K562 (cell line): ENCODE data around the gene KLHL15. TPM values are rescaled to one million over a fixed set of nuclear protein-coding genes. Genes with fewer than 3 reads are reported as not detected.
A peak's percentile ranks its signal among the peaks of the same experiment; 100 is the strongest.

Source experiments
- BMI1 ChIP-seq: fragments of 150-350 bp; IDR thresholded peaks from 2 replicates; pipeline ENCODE4 v1.6.1; 2014; ENCODE audit warnings: low read length
- BRD4 ChIP-seq: fragments of 200-600 bp; sonication (generic); IDR thresholded peaks from 2 replicates; pipeline ENCODE4 v1.6.1; 2017; ENCODE audit warnings: inconsistent platforms
- BRF1 ChIP-seq: IDR thresholded peaks from 3 replicates; pipeline ENCODE4 v1.6.1; 2011; ENCODE audit warnings: borderline replicate concordance, mild to moderate bottlenecking; ENCODE audit not compliant: insufficient read length; ENCODE audit errors: extremely low read depth
- CAMTA2 ChIP-seq: fragments of 250-450 bp; sonication (Bioruptor Pico); conservative IDR thresholded peaks from 2 replicates; pipeline ENCODE4 v1.5.1; 2022
- CHD4 ChIP-seq: fragments of 200-600 bp; sonication (generic); IDR thresholded peaks from 3 replicates; pipeline ENCODE4 v1.6.1; 2012; ENCODE audit warnings: low read depth, mild to moderate bottlenecking, mixed read lengths, low read length, inconsistent platforms; ENCODE audit not compliant: insufficient read depth, insufficient replicate concordance, poor library complexity, severe bottlenecking
- FOXK2 ChIP-seq, 2 experiments: fragments of 450-650 bp; IDR thresholded peaks in 1 of 2; conservative IDR thresholded peaks in 1 of 2; 2 replicates each; pipeline ENCODE4 v1.6.1; 2016; ENCODE audit warnings: low read depth in 2 of 2, mild to moderate bottlenecking in 1 of 2
- GTF2A2 ChIP-seq: IDR thresholded peaks from 2 replicates; pipeline ENCODE4 v1.6.1; 2016; ENCODE audit warnings: mild to moderate bottlenecking, missing genetic modification characterization, missing compliant biosample characterization
- HINFP ChIP-seq: fragments of 450-650 bp; conservative IDR thresholded peaks from 2 replicates; pipeline ENCODE4 v1.6.1; 2016; ENCODE audit warnings: missing genetic modification characterization, low read depth, mild to moderate bottlenecking, control low read depth, missing compliant biosample characterization
- KDM4B ChIP-seq, 2 experiments: fragments of 450-650 bp in 1 of 2; sonication (generic) in 1 of 2; IDR thresholded peaks; 2 replicates each; pipeline ENCODE4 v1.6.1; 2016 to 2017; ENCODE audit warnings: borderline replicate concordance in 2 of 2, antibody characterized with exemption in 1 of 2, low read depth in 1 of 2, mild to moderate bottlenecking in 1 of 2
- MAZ ChIP-seq, 2 experiments: fragments of 450-650 bp in 1 of 2; sonication (generic) in 1 of 2; formaldehyde crosslinking; IDR thresholded peaks in 1 of 2; conservative IDR thresholded peaks in 1 of 2; 2 replicates each; pipeline versions ENCODE4 v1.4.0 to v1.5.0; 2020; ENCODE audit warnings: mild to moderate bottlenecking in 1 of 2, missing genetic modification reagents in 1 of 2
- MTA1 ChIP-seq: fragments of 450-650 bp; IDR thresholded peaks from 2 replicates; pipeline ENCODE4 v1.6.1; 2017; ENCODE audit warnings: borderline replicate concordance
- NFRKB ChIP-seq: fragments of 450-650 bp; IDR thresholded peaks from 2 replicates; pipeline ENCODE4 v1.6.1; 2016; ENCODE audit warnings: low read depth
- POLR3A ChIP-seq: IDR thresholded peaks from 2 replicates; pipeline ENCODE4 v1.6.1; 2011; ENCODE audit warnings: borderline replicate concordance, mild to moderate bottlenecking, moderate library complexity; ENCODE audit not compliant: insufficient read length, insufficient read depth; ENCODE audit errors: extremely low read depth
- SIN3A ChIP-seq, 2 experiments: fragments of 150-350 bp in 1 of 2; IDR thresholded peaks; 2 replicates each; pipeline ENCODE4 v1.6.1; 2011 to 2016; ENCODE audit warnings: borderline replicate concordance in 2 of 2, low read depth in 2 of 2, low read length in 2 of 2, mild to moderate bottlenecking in 2 of 2, moderate library complexity in 2 of 2; ENCODE audit not compliant: control insufficient read depth in 1 of 2
- SLC30A9 ChIP-seq: fragments of 250-450 bp; sonication (Bioruptor Pico); IDR thresholded peaks from 2 replicates; pipeline ENCODE4 v1.8.0; 2022; ENCODE audit warnings: mild to moderate bottlenecking, moderate library complexity
- SNRNP70 ChIP-seq: fragments of 200-400 bp; formaldehyde crosslinking; optimal IDR thresholded peaks from 2 replicates; pipeline ENCODE3; 2017; ENCODE audit warnings: low read depth, low read length
- STAT5A ChIP-seq: IDR thresholded peaks from 2 replicates; pipeline ENCODE4 v1.6.1; 2012; ENCODE audit warnings: low read length, inconsistent platforms, borderline replicate concordance
- TEAD4 ChIP-seq, 2 experiments: sonication (generic) in 1 of 2; formaldehyde crosslinking in 1 of 2; IDR thresholded peaks; 2 replicates each; pipeline versions ENCODE4 v1.6.1 to v1.8.0; 2012 to 2022; ENCODE audit warnings: borderline replicate concordance in 1 of 2, inconsistent platforms in 1 of 2, low read length in 1 of 2, mild to moderate bottlenecking in 1 of 2, missing genetic modification reagents in 1 of 2
- U2AF2 ChIP-seq: fragments of 200-400 bp; formaldehyde crosslinking; optimal IDR thresholded peaks from 2 replicates; pipeline ENCODE3; 2017; ENCODE audit warnings: low read depth, mild to moderate bottlenecking, low read length
- ZBTB17 ChIP-seq: fragments of 450-650 bp; formaldehyde crosslinking; IDR thresholded peaks from 2 replicates; pipeline ENCODE4 v1.4.0; 2020; ENCODE audit warnings: mild to moderate bottlenecking
- ZNF592 ChIP-seq: fragments of 450-650 bp; IDR thresholded peaks from 2 replicates; pipeline ENCODE4 v1.6.1; 2017; ENCODE audit warnings: antibody characterized with exemption, mild to moderate bottlenecking
- ZNF696 ChIP-seq: fragments of 250-450 bp; sonication (Bioruptor Pico); conservative IDR thresholded peaks from 2 replicates; pipeline ENCODE4 v1.4.0; 2020; ENCODE audit warnings: mild to moderate bottlenecking, moderate library complexity
- polyA plus RNA-seq, 8 experiments: library from polyadenylated mRNA; depleted of rRNA in 4 of 8; stranded (reverse) in 5 of 8; unstranded in 3 of 8; fragments of >200 nt; fragmentation: Nextera tagmentation in 2 of 8; fragmentation: Illumina TruSeq in 1 of 8; extraction: Ambion mirVana in 2 of 8; extraction: Trizol in 1 of 8; gene quantifications; 2 replicates each; pipeline versions ENCODE4 v1.2.1 to v1.2.3, GENCODE V29; 2011 to 2014; ENCODE audit warnings: inconsistent platforms in 1 of 8, missing spikeins in 1 of 8
- total RNA-seq, 7 experiments: library from RNA; depleted of rRNA in 6 of 7; stranded (reverse); fragments of >200 nt in 6 of 7; fragmentation: Illumina TruSeq in 2 of 7; extraction: Trizol in 2 of 7; gene quantifications; 2 replicates each; pipeline versions ENCODE4 v1.2.1 to v1.2.3, GENCODE V29; 2011 to 2021; ENCODE audit warnings: low replicate concordance in 1 of 7

KLHL15 gene
- total and polyA plus RNA-seq, 9 of the 15 experiments (the other 6 are each of a cell fraction or from before 2014, with no cell fraction given) = 3.0 to 12.4 (median 7.6) TPM

- 0 out of 2 replicates have a peak, but pooled peaks have one; percentile 50 for TF ChIP-seq ZNF592
- no peak for TF ChIP-seq MTA1
- TF ChIP-seq KDM4B (IDR thresholded peaks at IDR 0.05; ENCODE audit: borderline replicate concordance in 2 of 2, low read depth in 1 of 2) = 0 out of 4 replicates have a peak, but pooled peaks of 1 of the 2 experiments have one; percentile 2
- TF ChIP-seq GTF2A2 = no peak
- no peak for TF ChIP-seq STAT5A
- no peak for TF ChIP-seq SNRNP70
- TF ChIP-seq ZNF696 (CRISPR knock-in tag) = no peak
- no peak for TF ChIP-seq SIN3A (IDR thresholded peaks at IDR 0.05; ENCODE audit: borderline replicate concordance in 2 of 2, control insufficient read depth in 1 of 2, low read depth in 2 of 2, low read length in 2 of 2)
- TF ChIP-seq SLC30A9 (CRISPR knock-in tag) = no peak
- TF ChIP-seq HINFP (tag) = no peak
- TF ChIP-seq ZBTB17 (CRISPR knock-in tag) = no peak
- TF ChIP-seq CAMTA2 = no peak
- no peak for TF ChIP-seq TEAD4 (IDR thresholded peaks at IDR 0.05; ENCODE audit: low read length)
- no peak for TF ChIP-seq TEAD4 (CRISPR knock-in tag; IDR thresholded peaks at IDR 0.05; ENCODE audit: borderline replicate concordance)
- TF ChIP-seq POLR3A = no peak
- TF ChIP-seq BRD4 = no peak
- no peak for TF ChIP-seq BMI1
- TF ChIP-seq FOXK2 (conservative IDR thresholded peaks at IDR 0.05 in 1 of 2, IDR thresholded peaks at IDR 0.05 in 1 of 2; ENCODE audit: low read depth in 2 of 2) = no peak
- no peak for TF ChIP-seq U2AF2
- TF ChIP-seq BRF1 = no peak
- peak; percentile 35; the same call in 1 of the 2 replicates for TF ChIP-seq NFRKB
- TF ChIP-seq MAZ (CRISPR knock-in tag; conservative IDR thresholded peaks at IDR 0.05 in 1 of 2, IDR thresholded peaks at IDR 0.05 in 1 of 2) = no peak; a peak in 1 of 4 replicates
- TF ChIP-seq CHD4 = no peak
Measured at GRCh38 chrX:24025741-24026403, 1.1 kb downstream of the KLHL15 start (continued).
